NCI-H446 (cell line): ENCODE results near the gene SDF4.
"Not testable (repeated sequence)": the region's sequence is repeated elsewhere in the genome, so short reads cannot be mapped to it uniquely, and the experiment has no call there.

Experiments
- DNase-seq, 2 experiments: peaks; one replicate each; lab custom pipeline; 2025; lab: John Stamatoyannopoulos, UW

The SDF4 gene

DNA sequence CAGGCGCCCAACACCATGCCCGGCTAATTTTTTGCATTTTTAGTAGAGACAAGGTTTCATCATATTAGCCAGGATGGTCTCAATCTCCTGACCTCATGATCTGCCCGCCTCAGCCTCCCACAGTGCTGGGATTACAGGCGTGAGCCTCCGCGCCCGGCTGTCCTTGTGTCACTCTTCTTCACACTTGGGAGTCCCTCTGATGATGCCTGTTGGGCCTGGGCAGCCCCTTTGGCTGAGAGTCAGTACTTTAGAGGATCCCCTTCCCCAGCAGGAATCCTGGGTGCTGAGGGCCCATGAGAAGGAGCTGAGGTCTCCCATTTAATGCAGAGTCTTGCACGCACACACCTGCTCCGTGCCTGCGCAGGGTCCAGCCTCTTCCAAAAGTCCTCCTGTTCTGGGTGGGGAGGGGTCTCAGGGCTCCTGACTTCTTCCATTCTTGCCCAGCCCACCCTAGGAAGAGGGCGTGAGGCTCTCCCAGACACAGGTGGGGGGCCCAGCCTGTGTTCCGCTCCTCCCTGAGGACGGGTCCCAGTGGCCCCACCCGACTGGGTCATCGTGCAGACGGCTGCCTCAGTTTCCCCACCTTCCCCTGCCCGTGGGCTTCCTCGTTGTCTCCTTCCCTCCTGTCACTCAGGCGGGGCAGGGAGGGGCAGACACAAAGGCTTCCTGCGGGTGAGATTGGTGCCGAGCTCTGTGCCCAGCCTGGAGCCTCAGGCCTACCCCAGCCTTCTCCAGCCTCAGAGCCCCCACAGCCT is 54.2 kb downstream of the SDF4 start:
- DNase-seq, result no peak

DNA sequence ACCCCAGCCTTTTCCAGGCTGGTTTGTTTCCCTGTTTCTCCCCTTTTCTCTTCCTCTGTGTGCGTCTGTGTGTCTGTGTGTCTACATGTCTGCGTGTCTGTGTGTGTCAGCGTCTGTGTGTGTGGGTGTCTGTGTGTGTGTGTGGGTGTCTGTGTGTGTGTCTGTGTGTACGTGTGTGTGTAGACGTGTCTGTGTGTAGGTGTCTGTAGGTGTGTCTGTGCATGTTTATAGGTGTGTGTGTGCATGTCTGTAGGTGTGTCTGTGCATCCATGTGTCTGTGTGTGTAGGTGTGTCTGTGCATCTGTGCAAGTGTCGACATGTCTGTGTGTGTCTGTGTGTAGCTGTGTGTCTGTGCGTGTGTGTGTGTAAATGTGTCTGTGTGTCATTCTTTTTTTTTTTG is 54.9 kb downstream of the SDF4 start:
- DNase-seq, result no peak

DNA sequence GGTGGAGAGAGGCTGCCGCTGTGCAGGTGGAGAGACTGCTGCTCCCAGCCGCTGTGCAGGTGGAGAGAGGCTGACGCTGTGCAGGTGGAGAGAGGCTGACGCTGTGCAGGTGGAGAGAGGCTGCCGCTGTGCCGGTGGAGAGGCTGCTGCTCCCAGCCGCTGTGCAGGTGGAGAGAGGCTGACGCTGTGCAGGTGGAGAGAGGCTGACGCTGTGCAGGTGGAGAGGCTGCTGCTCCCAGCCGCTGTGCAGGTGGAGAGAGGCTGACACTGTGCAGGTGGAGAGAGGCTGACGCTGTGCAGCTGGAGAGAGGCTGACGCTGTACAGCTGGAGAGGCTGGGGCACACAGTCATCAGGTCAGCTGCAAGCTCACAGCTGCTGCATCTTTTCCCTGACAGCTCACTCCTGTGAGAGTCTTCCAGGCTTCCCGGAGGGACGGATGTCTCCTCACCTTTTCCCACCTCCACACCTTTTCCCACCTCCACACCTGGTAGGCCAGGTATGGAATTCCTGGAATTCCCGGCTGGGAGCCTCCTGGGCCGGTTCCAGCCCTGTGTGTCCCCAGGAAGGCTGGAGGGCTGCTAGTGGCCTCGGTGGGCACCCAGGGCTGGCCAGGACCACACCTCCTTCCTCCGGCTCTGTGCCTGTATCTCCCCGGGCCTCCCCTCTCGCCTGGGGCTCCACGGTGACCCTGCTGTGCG is 55.6 kb downstream of the SDF4 start:
- not testable (repeated sequence) for DNase-seq

DNA sequence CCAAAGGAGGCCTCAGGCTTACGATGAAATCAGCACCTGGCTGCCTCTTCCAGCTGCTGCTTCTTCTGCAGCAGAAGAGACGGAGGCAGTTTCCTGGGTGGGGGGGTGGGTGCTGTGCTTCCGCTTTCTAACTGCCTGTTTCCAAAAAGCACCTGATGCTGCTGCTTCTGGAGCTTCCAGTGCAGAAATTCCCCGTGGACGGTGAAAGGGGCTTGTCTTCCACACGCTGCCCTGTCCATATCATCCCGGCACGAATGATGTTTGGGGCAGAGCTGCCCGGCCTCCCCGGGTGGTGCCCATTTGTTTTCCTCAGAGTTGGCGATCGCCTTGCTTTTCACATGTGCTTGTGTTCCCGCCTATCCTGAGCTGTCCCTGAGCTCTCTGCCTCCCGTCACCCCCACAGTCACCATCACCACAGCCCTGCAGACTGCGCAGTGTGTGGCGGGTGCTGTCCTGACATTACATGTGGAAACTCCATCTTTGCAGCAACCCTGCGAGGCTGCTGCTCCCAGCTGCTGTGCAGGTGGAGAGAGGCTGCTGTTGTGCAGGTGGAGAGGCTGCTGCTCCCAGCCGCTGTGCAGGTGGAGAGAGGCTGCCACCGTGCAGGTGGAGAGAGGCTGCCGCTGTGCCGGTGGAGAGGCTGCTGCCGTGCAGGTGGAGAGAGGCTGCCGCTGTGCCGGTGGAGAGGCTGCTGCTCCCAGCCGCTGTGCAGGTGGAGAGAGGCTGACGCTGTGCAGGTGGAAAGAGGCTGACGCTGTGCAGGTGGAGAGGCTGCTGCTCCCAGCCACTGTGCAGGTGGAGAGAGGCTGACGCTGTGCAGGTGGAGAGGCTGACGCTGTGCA is 56.4 kb downstream of the SDF4 start:
- no peak for DNase-seq

GRCh38 chr1:1173793-1174415 is 57.9 kb downstream of the SDF4 start, which contains the start of gene TTLL10:
Gene TTLL10 (plus strand): TSS chr1:1173880. CDS start chr1:1179216, 5,336 bp downstream.
- no peak for DNase-seq

GRCh38 chr1:1173061-1173792 is 58.6 kb downstream of the SDF4 start:
- no peak for DNase-seq

GRCh38 chr1:1171546-1172340 is 60.1 kb downstream of the SDF4 start:
- DNase-seq, result no peak

DNA sequence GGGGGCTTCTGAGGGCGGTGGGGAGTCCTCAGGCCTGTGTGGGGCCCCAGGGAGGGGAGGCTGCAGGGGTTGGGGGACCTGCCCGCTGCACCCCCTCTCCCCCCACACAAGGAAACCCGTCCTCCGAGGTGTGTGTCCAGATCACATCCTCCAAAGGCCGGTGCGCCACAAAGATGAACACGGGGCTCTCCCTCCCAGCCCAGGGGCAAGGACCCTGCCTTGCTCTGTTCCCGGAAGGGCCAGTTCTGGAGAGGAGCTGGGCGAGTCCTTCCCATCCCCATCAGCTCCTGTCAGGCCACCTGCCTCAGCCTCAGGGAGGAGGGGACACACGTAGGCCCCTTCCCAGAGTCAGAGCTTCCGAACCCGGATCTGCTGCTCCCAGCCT is 60.6 kb downstream of the SDF4 start:
- DNase-seq, result no peak

GRCh38 chr1:1170215-1171091 is 61.3 kb downstream of the SDF4 start:
- no peak for DNase-seq

GRCh38 chr1:1169429-1170214 is 62.2 kb downstream of the SDF4 start:
- no peak for DNase-seq

- no peak for DNase-seq
Measured at GRCh38 chr1:1168451-1169411, 63.1 kb downstream of the SDF4 start.

DNA sequence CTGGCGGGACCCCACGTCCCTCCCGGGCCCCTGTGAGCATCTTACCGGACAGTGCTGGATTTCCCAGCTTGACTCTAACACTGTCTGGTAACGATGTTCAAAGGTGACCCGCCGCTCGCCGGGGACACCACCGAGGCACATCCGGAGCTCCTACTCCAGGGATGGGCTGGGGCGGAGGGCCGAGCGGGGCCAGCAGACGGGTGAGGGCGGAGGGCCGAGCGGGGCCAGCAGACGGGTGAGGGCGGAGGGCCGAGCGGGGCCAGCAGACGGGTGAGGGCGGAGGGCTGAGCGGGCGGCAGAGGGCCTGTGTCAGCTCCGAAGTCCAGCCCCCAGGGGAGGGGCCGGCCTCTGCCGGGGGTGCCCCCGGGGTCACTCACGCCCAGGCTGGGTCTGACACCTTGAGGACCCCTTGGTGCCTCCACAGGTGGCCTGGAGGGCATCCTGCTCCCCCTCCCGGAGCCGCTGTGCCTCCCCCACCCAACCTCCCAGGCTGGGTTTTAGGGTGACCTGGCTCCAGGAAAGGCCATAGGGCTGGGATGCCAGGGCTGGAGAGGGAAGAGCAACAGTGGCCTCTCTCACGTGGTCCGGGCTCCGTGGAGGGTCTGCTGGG is 63.9 kb downstream of the SDF4 start:
- DNase-seq, result no peak

GRCh38 chr1:1167398-1167821 is 64.4 kb downstream of the SDF4 start:
- DNase-seq, result no peak
